Ascending aorta (tissue), 2 donors: Measurements from ENCODE around the gene PCYT1A. TPM values are rescaled to one million over a fixed set of nuclear protein-coding genes. Genes with fewer than 3 reads are reported as not detected.

Source experiments
- DNase-seq, 2 donors: peaks; one replicate each; pipeline ENCODE4 v3.0.0-alpha.2; 2019; ENCODE audit warnings: low spot score in 2 of 2
- H3K27ac ChIP-seq, 2 donors: fragments of 200-600 bp; sonication (generic); one replicate each; pipeline ENCODE4 v1.5.1; 2016 to 2017; ENCODE audit warnings: mild to moderate bottlenecking in 1 of 2
- H3K27me3 ChIP-seq: fragments of 200-600 bp; sonication (generic); one replicate; pipeline ENCODE4 v1.5.1; 2017
- H3K36me3 ChIP-seq, 2 donors: fragments of 200-600 bp; sonication (generic); one replicate each; pipeline ENCODE4 v1.5.1; 2016
- H3K4me1 ChIP-seq, 2 donors: fragments of 200-600 bp; sonication (generic); one replicate each; pipeline ENCODE4 v1.5.1; 2016 to 2017; ENCODE audit warnings: mild to moderate bottlenecking in 1 of 2
- H3K4me3 ChIP-seq, 2 donors: fragments of 200-600 bp; sonication (generic); one replicate each; pipeline ENCODE4 v1.5.1; 2016 to 2017; ENCODE audit warnings: mild to moderate bottlenecking in 1 of 2
- H3K9me3 ChIP-seq, 2 donors: fragments of 200-600 bp; sonication (generic); one replicate each; pipeline ENCODE4 v1.5.1; 2016
- CTCF ChIP-seq, 3 experiments: fragments of 200-600 bp in 2 of 3; fragments of 450-650 bp in 1 of 3; sonication (generic) in 2 of 3; IDR thresholded peaks; one replicate each; pipeline ENCODE4 v1.5.1; 2016 to 2019; ENCODE audit warnings: antibody characterized with exemption in 3 of 3, mild to moderate bottlenecking in 1 of 3, moderate library complexity in 1 of 3
- intact Hi-C: fragments of 100-400 bp; cut with DNase I; formaldehyde crosslinking; loops from one replicate; pipeline ENCODE4 v1.15.1; 2023
- total RNA-seq: library from RNA; depleted of rRNA; stranded (reverse); fragments of >200 nt; gene quantifications from one replicate; pipeline ENCODE4 v1.1.0, GENCODE V29; 2016

Gene PCYT1A
- total RNA-seq, 1 donor from 2014 or later = 30.7 TPM

- no peak for TF ChIP-seq CTCF (IDR thresholded peaks at IDR 0.05)
- no peak overlapping the region for H3K4me3 ChIP-seq
- no peaks in the 10 kb centered on the region for H3K36me3 ChIP-seq
- no peaks in the 10 kb centered on the region for H3K4me1 ChIP-seq
- H3K9me3 ChIP-seq = no peaks in the 10 kb centered on the region
- no peak for DNase-seq
- no peak overlapping the region for H3K27ac ChIP-seq
- intact Hi-C loops = no loop called here
- H3K27me3 ChIP-seq = no peaks in the 10 kb centered on the region
Observed at GRCh38 chr3:196327405-196327804, 39.9 kb upstream of the PCYT1A start.

GRCh38 chr3:196326936-196327335 lies 39.4 kb upstream of the PCYT1A start:
- TF ChIP-seq CTCF (IDR thresholded peaks at IDR 0.05) = no peak
- H3K27me3 ChIP-seq = no peaks in the 10 kb centered on the region

GRCh38 chr3:196323691-196324090 lies 36.2 kb upstream of the PCYT1A start:
- Histone ChIP-seq H3K27ac (no peak overlapping the region), H3K27me3 (no peaks in the 10 kb centered on the region), H3K4me1 (no peaks in the 10 kb centered on the region), H3K9me3 (no peaks in the 10 kb centered on the region), H3K4me3 (no peak overlapping the region), H3K36me3 (no peaks in the 10 kb centered on the region)
- no peak for TF ChIP-seq CTCF (IDR thresholded peaks at IDR 0.05)
- DNase-seq = no peak
- intact Hi-C loops = no loop called here

More at GRCh38 chr3:196326936-196327335, 39.4 kb upstream of the PCYT1A start:
- DNase-seq = no peak
- Histone ChIP-seq H3K27ac (no peak overlapping the region), H3K36me3 (no peaks in the 10 kb centered on the region), H3K4me3 (no peak overlapping the region), H3K4me1 (no peaks in the 10 kb centered on the region), H3K9me3 (no peaks in the 10 kb centered on the region)
- intact Hi-C loops = no loop called here

GRCh38 chr3:196323016-196323415 lies 35.5 kb upstream of the PCYT1A start:
- Histone ChIP-seq H3K27ac (no peak overlapping the region), H3K36me3 (no peaks in the 10 kb centered on the region), H3K4me1 (no peaks in the 10 kb centered on the region), H3K4me3 (no peak overlapping the region), H3K9me3 (no peaks in the 10 kb centered on the region), H3K27me3 (no peaks in the 10 kb centered on the region)
- TF ChIP-seq CTCF (IDR thresholded peaks at IDR 0.05) = no peak
- DNase-seq = no peak
- intact Hi-C loops = no loop called here

GRCh38 chr3:196321162-196321561 lies 33.6 kb upstream of the PCYT1A start:
- H3K27me3 ChIP-seq = no peaks in the 10 kb centered on the region
- H3K4me3 ChIP-seq = no peak overlapping the region
- TF ChIP-seq CTCF (IDR thresholded peaks at IDR 0.05) = no peak
- H3K4me1 ChIP-seq = no peaks in the 10 kb centered on the region
- H3K36me3 ChIP-seq = no peaks in the 10 kb centered on the region
- DNase-seq = no peak
- H3K27ac ChIP-seq = no peak overlapping the region
- intact Hi-C loops = no loop called here
- no peaks in the 10 kb centered on the region for H3K9me3 ChIP-seq

- DNase-seq = no peak
- Histone ChIP-seq H3K4me3 (no peak overlapping the region), H3K9me3 (no peaks in the 10 kb centered on the region), H3K27me3 (no peaks in the 10 kb centered on the region), H3K36me3 (no peaks in the 10 kb centered on the region), H3K27ac (no peak overlapping the region), H3K4me1 (no peaks in the 10 kb centered on the region)
- intact Hi-C loops = no loop called here
- no peak for TF ChIP-seq CTCF (IDR thresholded peaks at IDR 0.05)
Observed at GRCh38 chr3:196320137-196320536, 32.6 kb upstream of the PCYT1A start.
